ENCODE results near the gene SPATA32.

- TF ChIP-seq POLR2A (IDR thresholded peaks at IDR 0.05; ENCODE audit: low read length): no peak
- TF ChIP-seq GATA1 (IDR thresholded peaks at IDR 0.05; ENCODE audit: low read depth, low read length): no peak
Observed at GRCh38 chr17:45244725-45245656, 16.9 kb downstream of the SPATA32 start.

All from erythroblast (primary cell).